NCI-H2081 (cell line): ENCODE data around the gene GRB10.

ENCODE experiments used
- DNase-seq, 2 experiments: peaks; one replicate each; lab custom pipeline; 2025; lab: John Stamatoyannopoulos, UW

Gene GRB10

GRCh38 chr7:50782375-50783208 lies at the start of gene GRB10:
GRB10 (minus strand) TSS chr7:50782896; CDS start chr7:50732322, 50,574 bp downstream.
- DNase-seq = no peak

DNA sequence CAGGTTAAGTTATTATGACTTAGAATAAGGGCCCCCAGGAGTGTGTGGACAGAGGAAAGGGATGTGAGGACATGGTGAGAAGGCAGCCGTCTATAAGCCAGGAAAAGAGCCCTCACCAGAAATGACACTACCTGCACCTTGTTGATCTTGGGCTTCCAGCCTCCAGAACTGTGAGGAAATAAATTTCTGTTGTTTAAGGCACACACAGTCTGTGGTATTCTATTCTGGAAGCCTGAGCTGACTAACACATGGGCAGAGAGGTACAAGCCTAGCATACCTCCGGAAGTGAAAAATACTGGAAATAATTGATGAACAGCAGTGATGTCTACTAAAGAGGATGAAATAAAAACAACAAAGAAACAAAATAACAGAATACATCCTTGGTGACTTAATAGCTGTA lies 46.1 kb upstream of the GRB10 start:
- DNase-seq = no peak

GRCh38 chr7:50828116-50828515 lies 45.4 kb upstream of the GRB10 start:
- DNase-seq = no peak

DNA sequence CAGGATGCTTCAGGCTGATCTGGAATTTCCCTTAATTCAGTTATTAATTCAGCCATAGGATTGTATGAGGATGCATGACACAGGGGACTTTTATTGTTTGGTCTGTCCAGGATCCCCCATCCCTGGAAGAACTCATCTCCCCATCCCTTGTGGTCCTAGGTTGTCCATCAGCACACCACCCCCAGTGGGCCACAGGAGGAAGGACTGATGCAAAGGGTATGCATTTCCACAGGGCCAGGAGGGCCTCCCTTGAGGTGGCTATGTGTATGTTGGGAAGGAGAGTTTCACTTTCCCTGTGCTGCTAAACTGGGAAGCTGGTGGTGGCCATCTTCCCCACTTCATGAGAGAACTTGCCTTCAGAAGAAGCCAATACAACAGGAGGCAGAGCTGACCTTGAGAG lies 44.6 kb upstream of the GRB10 start:
- DNase-seq = no peak

DNA sequence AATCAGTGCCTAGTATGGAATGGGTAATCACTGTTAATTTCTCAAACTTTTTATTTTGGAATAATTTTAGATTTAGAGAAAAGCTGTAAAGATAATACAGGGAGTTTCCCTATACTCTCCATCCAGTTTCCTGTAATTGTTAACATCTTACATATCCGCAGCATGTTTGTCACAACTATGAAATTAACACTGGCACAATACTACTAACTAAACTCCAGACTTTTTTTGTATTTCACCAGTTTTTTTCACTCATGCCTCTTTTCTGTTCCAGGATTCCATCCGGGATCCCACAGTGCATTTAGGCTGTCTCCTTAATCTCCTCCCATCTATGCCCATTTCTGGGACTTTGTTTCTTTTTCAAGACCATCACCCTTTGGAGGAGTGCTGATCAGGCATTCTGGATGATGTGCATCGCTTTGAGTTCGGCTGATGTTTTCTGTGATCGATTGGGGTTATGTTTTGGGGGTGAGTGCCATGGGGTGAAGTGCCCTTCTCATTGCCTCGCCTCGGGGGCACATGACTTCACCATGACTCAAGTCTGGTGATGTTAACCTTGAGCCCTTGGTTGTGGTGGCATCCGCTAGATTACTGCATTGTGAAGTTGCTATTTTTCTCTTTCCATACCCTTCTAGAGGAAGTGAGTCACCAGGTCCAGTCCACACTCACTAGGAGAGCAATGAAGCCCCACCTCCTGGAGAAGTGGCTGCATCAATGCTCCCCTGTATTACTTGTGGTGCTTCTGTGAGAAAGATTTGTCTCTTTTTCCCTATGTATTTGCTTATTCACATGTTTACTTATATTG lies 43.9 kb upstream of the GRB10 start:
- no peak for DNase-seq

GRCh38 chr7:50825465-50825864 lies 42.8 kb upstream of the GRB10 start:
- no peak for DNase-seq

GRCh38 chr7:50824882-50825281 lies 42.2 kb upstream of the GRB10 start:
- DNase-seq = no peak

DNA sequence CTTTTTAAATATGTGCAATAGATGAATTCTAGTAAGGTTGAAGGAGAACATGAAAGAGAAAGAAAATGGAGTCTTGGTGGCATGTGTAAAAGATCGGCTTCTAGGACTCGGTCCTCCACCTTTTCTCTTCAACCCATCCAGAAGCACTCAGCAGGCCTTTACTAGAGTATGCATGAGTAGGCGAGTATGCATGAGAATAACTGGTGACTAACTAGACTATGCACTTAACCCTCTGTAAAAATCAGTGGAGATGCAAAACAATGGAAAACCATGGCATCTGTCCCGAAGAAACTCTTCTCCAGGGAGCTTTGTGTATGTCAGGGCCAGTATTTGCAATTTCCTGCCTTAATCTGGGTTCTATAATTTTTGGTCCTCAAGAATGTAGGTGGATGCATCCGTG lies 40.0 kb upstream of the GRB10 start:
- DNase-seq = no peak

DNA sequence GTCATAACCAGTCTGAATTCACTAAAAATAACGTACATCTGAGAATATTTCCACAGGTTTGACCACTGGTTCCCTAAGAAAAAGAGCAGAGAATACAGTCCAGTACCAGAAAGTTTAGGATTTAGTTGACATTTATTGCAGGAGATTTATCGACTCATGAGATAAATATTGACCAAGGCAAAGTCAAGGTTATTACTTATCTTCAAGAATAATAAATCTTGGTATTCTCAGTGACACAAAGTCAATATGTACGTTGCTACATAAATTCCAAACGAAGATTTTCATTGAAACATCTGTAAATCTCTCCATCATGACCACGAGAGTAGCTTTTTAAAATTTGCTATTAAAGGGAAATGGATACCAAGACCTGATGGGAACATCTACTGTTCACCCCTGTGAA lies 39.4 kb upstream of the GRB10 start:
- no peak for DNase-seq

DNA sequence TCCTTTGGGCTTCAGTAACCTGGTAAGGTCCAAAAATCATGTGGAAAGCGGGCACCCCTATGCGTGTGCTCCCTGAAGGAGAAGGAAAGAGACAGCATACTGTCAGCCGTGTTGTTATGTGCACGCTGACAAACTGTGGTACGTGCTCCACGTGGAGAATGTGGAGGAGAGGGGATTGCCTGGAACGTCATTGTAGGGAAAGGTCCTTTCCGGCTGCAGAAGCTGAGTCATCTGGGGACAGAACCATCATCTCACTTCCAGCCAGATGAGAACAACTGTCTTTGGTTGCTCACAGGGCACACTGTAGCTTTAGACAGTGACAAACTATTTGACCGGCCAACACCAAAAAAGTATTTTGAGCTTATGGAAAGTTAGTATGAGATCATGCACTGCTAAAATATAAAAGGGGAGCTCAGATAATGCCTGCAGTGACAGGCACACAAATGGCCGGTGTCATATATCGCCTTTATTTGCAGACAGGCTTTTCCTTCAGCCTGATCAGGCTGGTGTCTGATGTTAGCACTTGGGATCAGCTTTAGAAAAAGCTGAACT lies 38.8 kb upstream of the GRB10 start:
- DNase-seq = no peak

DNA sequence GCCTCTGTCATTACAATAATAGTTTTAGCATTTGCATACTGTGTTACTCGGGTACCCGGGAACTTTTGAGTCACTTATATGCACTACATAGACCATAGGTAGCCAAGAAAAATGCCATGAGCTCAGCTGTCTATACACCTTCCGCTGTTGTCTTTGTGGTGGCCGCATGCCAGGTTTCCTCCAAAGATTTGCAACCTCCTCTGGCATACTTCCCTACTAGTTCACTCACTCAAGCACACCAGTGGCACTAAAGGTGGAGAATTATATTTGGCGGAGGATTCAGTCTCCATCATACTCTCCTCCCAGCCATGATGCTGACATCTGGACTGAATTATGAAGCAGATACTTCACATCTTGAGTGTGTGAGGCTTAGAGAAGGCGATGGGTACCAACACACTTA lies 35.6 kb upstream of the GRB10 start:
- DNase-seq = no peak

- no peak for DNase-seq
Measured at GRCh38 chr7:50817561-50817960, 34.9 kb upstream of the GRB10 start.

DNA sequence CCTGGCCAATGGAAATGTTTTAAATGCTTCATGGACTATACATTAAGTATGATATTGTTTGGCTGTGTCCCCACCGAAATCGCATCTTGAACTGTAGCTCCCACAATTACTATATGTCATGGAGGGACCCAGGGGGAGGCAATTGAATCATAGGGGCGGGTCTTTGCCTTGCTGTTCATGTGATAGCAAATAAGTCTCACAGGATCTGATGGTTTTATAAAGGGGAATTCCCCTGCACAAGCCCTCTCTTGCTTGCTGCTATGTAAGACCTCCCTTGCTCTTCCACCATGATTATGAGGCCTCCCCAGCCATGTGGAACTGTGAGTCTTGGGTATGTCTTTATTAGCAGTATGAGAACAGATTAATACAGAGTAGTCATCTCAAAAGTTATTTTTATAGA lies 32.4 kb upstream of the GRB10 start:
- DNase-seq = no peak

DNA sequence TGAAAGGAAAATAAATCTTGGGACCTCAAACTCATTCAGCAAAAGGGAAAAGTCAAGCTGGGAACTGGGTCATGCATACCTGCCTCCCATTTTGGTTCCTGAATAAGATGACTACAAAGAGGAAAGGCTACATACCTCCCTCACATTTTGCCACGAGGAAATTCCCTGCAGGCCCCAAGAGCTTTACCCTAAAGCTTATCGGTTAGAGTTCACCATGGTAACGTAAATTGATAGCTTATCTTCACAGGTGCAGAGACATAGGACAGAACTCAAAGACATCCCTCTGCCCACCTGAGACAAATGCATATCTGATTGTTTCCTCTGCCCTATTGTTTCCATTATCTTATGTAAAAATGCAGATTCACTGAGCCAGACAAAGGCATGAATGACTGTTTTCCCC lies 31.5 kb upstream of the GRB10 start:
- no peak for DNase-seq

DNA sequence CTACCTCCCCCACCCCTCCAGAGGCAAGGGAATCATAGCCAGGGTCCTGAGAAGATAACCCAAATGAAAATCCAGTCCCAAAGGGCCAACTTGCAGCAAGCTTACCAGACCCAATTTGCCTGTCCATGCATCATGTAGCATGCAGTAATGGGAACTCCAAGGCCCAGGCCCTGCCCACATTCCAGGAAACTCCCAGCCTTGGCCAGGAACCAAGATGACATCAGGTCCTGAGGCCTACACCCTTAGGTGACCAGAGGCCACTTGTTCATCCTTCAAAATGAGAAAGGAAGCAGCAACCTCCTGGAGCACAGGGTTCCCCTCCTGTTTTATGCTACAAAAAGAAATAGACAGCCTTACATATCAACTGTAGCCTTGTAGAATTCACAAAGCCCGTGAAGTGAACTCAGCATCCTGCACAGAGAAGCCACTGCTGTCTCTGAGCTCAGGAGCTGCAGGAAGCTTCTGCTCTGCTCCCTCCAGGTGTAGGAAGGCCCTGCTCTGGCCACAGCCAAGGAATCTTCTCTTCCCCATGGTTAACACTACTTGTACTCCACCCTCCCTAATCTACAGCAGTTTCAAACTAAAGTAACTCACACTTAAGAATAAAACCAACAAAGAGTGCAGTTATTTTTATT lies 30.3 kb upstream of the GRB10 start:
- DNase-seq = no peak

DNA sequence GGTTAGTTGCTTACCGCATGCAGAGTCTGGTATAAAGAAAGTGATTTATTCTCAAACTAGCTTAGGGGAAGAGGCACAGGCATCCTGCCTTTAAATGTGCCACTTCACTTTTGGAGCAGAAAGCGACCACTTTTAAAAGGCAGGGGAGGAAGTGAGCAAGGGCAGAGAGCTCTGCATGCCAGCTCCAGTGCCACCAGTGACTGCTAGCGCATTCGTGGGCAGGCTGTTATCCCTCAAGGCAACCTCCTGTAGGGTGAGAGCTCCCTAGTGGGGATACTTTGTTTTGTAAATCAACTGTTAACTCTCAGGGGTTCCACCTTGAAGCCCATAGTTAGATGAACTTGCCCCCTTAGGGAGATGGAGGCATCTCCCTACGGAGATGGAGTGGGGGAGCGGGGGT lies 29.4 kb upstream of the GRB10 start:
- DNase-seq = no peak

- DNase-seq = no peak
Measured at GRCh38 chr7:50808282-50808888, 25.7 kb upstream of the GRB10 start.

DNA sequence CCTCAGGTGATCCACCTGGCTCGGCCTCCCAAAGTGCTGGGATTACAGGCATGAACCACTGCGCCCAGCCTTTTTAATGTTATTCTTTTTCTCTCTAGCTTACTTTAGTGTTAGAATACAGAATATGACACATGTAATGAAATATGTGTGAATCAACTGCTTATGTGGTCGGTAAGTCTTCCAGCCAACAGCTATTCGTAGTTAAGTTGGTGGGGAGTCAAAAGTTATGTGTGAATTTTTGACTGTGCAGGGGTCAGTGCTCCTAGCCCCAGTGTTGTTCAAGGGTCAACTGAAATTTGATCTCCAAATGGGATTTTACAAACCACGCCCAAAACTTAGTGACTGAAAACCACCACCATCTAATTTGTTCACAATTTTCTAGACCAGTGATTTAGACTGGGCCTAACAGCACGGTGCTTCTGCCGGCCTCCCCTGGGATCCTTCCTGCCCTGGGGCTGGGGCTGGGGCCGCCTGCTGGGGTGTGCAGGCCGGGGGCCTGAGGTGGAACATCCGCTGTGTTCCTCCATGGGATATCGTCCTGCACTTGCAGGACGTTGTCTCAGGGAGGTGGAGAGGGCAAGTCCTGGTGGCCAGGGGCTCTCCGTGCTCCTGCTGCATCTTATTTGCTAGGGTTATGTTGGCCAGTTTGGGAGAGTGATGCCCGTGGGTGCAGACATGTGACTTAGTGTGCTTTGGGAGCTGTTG lies 24.5 kb upstream of the GRB10 start:
- no peak for DNase-seq

GRCh38 chr7:50806143-50806542 lies 23.4 kb upstream of the GRB10 start:
- DNase-seq = no peak

DNA sequence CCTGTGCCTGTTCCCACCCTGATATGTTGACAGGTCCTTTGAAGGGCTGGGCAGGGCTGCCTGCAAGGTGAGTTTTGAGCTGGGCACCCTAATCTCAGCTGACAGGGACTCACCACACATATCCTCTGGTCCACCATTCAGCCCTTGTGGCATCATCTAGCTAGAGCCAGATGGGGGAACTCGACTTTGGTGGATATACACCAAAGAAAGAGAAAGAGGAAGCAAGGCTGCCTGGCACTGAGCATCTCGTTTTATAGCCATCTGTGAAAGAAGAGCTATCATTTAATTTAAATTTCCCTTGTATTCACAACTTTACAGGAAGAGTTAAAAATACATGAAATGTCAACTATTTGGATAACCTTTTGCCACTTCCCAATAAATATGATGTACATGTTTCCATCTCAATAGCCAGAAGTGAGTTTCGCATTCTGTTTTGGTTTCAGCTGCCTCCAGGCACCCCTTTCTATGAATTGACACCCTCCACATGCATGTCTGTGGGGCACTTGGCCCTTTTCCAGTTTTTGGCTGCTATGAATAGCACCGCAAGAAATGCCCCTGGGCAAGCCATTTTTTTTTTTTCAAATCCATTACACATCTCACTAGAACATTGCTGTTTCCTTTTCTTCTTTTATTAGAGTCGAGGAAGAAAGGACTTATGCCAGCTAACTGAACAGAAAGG lies 22.9 kb upstream of the GRB10 start:
- peak; percentile 54 to 70 for DNase-seq
